A549 (cell line): ENCODE measurements around the gene ANO6. TPM values are rescaled to one million over a fixed set of nuclear protein-coding genes. Genes with fewer than 3 reads are reported as not detected.

Source experiments
- ATAC-seq, 2 experiments: fragments of 200-7000 bp in 1 of 2; fragments of >200 bp in 1 of 2; cut with Nextera tagmentation in 1 of 2; cut with Tn5 transposase in 1 of 2; 3 replicates each; pipeline versions ENCODE4 v1.8.0 to v1.9.1; 2018 to 2020; ENCODE audit warnings: mild to moderate bottlenecking in 1 of 2, moderate library complexity in 1 of 2
- CTCF ChIA-PET: fragments of 300-600 bp; sonication (Branson Sonifier 250); formaldehyde crosslinking; extraction: SDS; loops from one replicate; lab custom pipeline; 2021; ENCODE audit warnings: antibody characterized with exemption, inconsistent platforms; lab: Yijun Ruan, JAX
- POLR2A ChIA-PET: fragments of 350-600 bp; formaldehyde crosslinking; extraction: SDS; loops from one replicate; lab custom pipeline; 2021; ENCODE audit warnings: antibody characterized with exemption, inconsistent platforms; lab: Yijun Ruan, JAX
- DNase-seq, 2 experiments: peaks; one replicate each; pipeline versions ENCODE4 v3.0.0 to v3.0.0-alpha.2; 2011 to 2016; ENCODE audit warnings: low read depth in 1 of 2, low spot score in 1 of 2
- FAIRE-seq: peaks from 2 replicates; lab custom pipeline; 2011; peaks lifted over from hg19 to GRCh38; lab: Jason Lieb, UNC
- H3K27ac ChIP-seq, 2 experiments: fragments of >200 bp; sonication (Bioruptor Twin); formaldehyde crosslinking; 3 replicates each; pipeline ENCODE4 v1.5.1; 2016 to 2017
- H3K4me1 ChIP-seq: fragments of >200 bp; sonication (Bioruptor Twin); formaldehyde crosslinking; 3 replicates; pipeline ENCODE4 v1.6.1; 2016
- H3K4me2 ChIP-seq: fragments of >200 bp; sonication (Bioruptor Twin); formaldehyde crosslinking; 3 replicates; pipeline ENCODE4 v1.6.1; 2016
- H3K4me3 ChIP-seq: fragments of >200 bp; sonication (Bioruptor Twin); formaldehyde crosslinking; 3 replicates; pipeline ENCODE4 v1.5.1; 2016
- H3K9me3 ChIP-seq: fragments of >200 bp; sonication (Bioruptor Twin); formaldehyde crosslinking; 3 replicates; pipeline ENCODE4 v1.6.1; 2016
- CBX8 ChIP-seq: fragments of 200-600 bp; sonication (generic); IDR thresholded peaks from 2 replicates; pipeline ENCODE4 v1.6.1; 2016
- CHD4 ChIP-seq: fragments of 200-600 bp; sonication (generic); IDR thresholded peaks from 2 replicates; pipeline ENCODE4 v1.6.1; 2016; ENCODE audit warnings: antibody characterized with exemption, mild to moderate bottlenecking, borderline replicate concordance
- CTCF ChIP-seq: fragments of >200 bp; sonication (Bioruptor Twin); formaldehyde crosslinking; IDR thresholded peaks from 3 replicates; pipeline ENCODE4 v1.5.1; 2016
- ELK1 ChIP-seq: fragments of 150-350 bp; IDR thresholded peaks from 2 replicates; pipeline ENCODE4 v1.6.1; 2014; ENCODE audit warnings: low read depth, mild to moderate bottlenecking, low read length
- ESRRA ChIP-seq: fragments of 150-350 bp; IDR thresholded peaks from 2 replicates; pipeline ENCODE4 v1.6.1; 2014; ENCODE audit warnings: mild to moderate bottlenecking, low read length, borderline replicate concordance
- HOXA7 ChIP-seq: fragments of 250-450 bp; sonication (Bioruptor Pico); IDR thresholded peaks from 2 replicates; pipeline ENCODE4 v1.5.0; 2020; ENCODE audit warnings: mild to moderate bottlenecking, moderate library complexity
- JUNB ChIP-seq: fragments of >200 bp; sonication (Bioruptor Twin); formaldehyde crosslinking; IDR thresholded peaks from 2 replicates; pipeline ENCODE4 v1.6.1; 2016
- KDM1A ChIP-seq: fragments of 200-600 bp; sonication (generic); IDR thresholded peaks from 2 replicates; pipeline ENCODE4 v1.6.1; 2016; ENCODE audit warnings: low read depth, mild to moderate bottlenecking
- MAFK ChIP-seq: fragments of 450-650 bp; IDR thresholded peaks from 2 replicates; pipeline ENCODE4 v1.6.1; 2014; ENCODE audit not compliant: partially characterized antibody
- MAX ChIP-seq: IDR thresholded peaks from 2 replicates; pipeline ENCODE4 v1.6.1; 2012
- MYC ChIP-seq: IDR thresholded peaks from 2 replicates; pipeline ENCODE4 v1.6.1; 2012; ENCODE audit warnings: mild to moderate bottlenecking, inconsistent platforms, low read length, improper control_type of control experiment, borderline replicate concordance
- NR3C1 ChIP-seq: fragments of >200 bp; sonication (Bioruptor Twin); formaldehyde crosslinking; IDR thresholded peaks from 3 replicates; pipeline ENCODE4 v1.6.1; 2017
- POLR2A ChIP-seq: IDR thresholded peaks from 2 replicates; pipeline ENCODE4 v1.6.1; 2012; ENCODE audit warnings: mild to moderate bottlenecking, low read length
- POLR2AphosphoS2 ChIP-seq: conservative IDR thresholded peaks from 2 replicates; pipeline ENCODE4 v1.6.1; 2012; ENCODE audit warnings: low read length, improper control_type of control experiment, inconsistent platforms
- RAD21 ChIP-seq, 2 experiments: fragments of >200 bp in 1 of 2; sonication (Bioruptor Twin) in 1 of 2; formaldehyde crosslinking in 1 of 2; IDR thresholded peaks in 1 of 2; conservative IDR thresholded peaks in 1 of 2; 2 replicates in 1 of 2; 3 replicates in 1 of 2; pipeline ENCODE4 v1.6.1; 2012 to 2018; ENCODE audit warnings: inconsistent platforms in 1 of 2
- RNF2 ChIP-seq: fragments of 200-600 bp; sonication (generic); IDR thresholded peaks from 2 replicates; pipeline ENCODE4 v1.6.1; 2016; ENCODE audit warnings: low read depth, mild to moderate bottlenecking, antibody characterized with exemption, moderate library complexity, borderline replicate concordance
- SMC3 ChIP-seq: fragments of >200 bp; sonication (Bioruptor Twin); formaldehyde crosslinking; IDR thresholded peaks from 3 replicates; pipeline ENCODE4 v1.6.1; 2018; ENCODE audit warnings: inconsistent platforms
- TP53 ChIP-seq: fragments of 250-450 bp; sonication (Bioruptor Pico); IDR thresholded peaks from 2 replicates; pipeline ENCODE4 v1.5.0; 2021; ENCODE audit warnings: mild to moderate bottlenecking, moderate library complexity
- ZC3H11A ChIP-seq: fragments of 450-650 bp; IDR thresholded peaks from 2 replicates; pipeline ENCODE4 v1.6.1; 2014; ENCODE audit warnings: antibody characterized with exemption, mild to moderate bottlenecking
- ZFP36 ChIP-seq: fragments of 450-650 bp; IDR thresholded peaks from 2 replicates; pipeline ENCODE4 v1.6.1; 2014; ENCODE audit warnings: borderline replicate concordance; ENCODE audit not compliant: partially characterized antibody
- WGBS: methylation state at CpG from one replicate; pipeline ENCODE4 v1.1.6; 2017; ENCODE audit errors: missing lambda C conversion rate; 5-methylcytosine and 5-hydroxymethylcytosine counted together
- polyA plus RNA-seq, 4 experiments: library from polyadenylated mRNA; depleted of rRNA in 3 of 4; stranded (reverse); fragments of >200 nt; fragmentation: RNase III in 1 of 4; extraction: RNeasy Plus Mini Kit Qiagen cat#74134 plus additional on column Dnase treatment in 1 of 4; gene quantifications; 2 replicates in 3 of 4; 3 replicates in 1 of 4; pipeline ENCODE4 v1.2.3, GENCODE V29; 2011 to 2017

The ANO6 gene
- polyA plus RNA-seq, 2 of the 4 experiments (the other 2 are of a cell fraction), result 41.7 to 80.0 TPM

- no peak for TF ChIP-seq ELK1
- no peak for TF ChIP-seq POLR2AphosphoS2
- TF ChIP-seq TP53, result no peak
- TF ChIP-seq MAFK, result no peak
- TF ChIP-seq MYC, result no peak
- no peak for TF ChIP-seq ZC3H11A
- TF ChIP-seq POLR2A, result no peak
- TF ChIP-seq CBX8, result no peak
- TF ChIP-seq RNF2, result no peak
Measured at GRCh38 chr12:45178771-45179170, 37.1 kb upstream of the ANO6 start (continued).

- ChIA-PET CTCF (interaction anchor here (0.6 to 4.3 kb wide), 9 partner anchors 12 to 734 kb away, joined by 3 to 30 read pairs (median 3); partner anchors contain the start of gene ANO6), POLR2A (no interaction called here)
- Histone ChIP-seq H3K4me3 (no peak overlapping the region), H3K27ac (no peak overlapping the region), H3K4me1 (no peaks in the 10 kb centered on the region), H3K9me3 (peaks cover 18% of the 10 kb centered on the region), H3K4me2 (no peak overlapping the region)
- FAIRE-seq (no peak), DNase-seq (no peak), ATAC-seq (no peak)
- no peak for TF ChIP-seq KDM1A
- TF ChIP-seq ZFP36, result no peak
- TF ChIP-seq MAX, result no peak
- no peak for TF ChIP-seq SMC3
- TF ChIP-seq ESRRA, result no peak
- no peak for TF ChIP-seq NR3C1
- no peak for TF ChIP-seq JUNB
- no peak for TF ChIP-seq CHD4
Measured at GRCh38 chr12:45182511-45182910, 33.4 kb upstream of the ANO6 start.

- POLR2A ChIA-PET, result interaction anchor here (1.0 kb wide), 1 partner anchor 32 kb away, joined by 3 read pairs; the partner anchor contains the start of gene ANO6
- Histone ChIP-seq H3K9me3 (peaks cover 13% of the 10 kb centered on the region), H3K27ac (no peak overlapping the region)
- 83% methylated on average over 2 of the region's 2 CpGs for WGBS
- TF ChIP-seq SMC3 (peak; percentile 57), RAD21 (conservative IDR thresholded peaks at IDR 0.05 in 1 of 2, IDR thresholded peaks at IDR 0.05 in 1 of 2) (peak; percentile 72 to 73), CTCF (peak; percentile 52), HOXA7 (CRISPR knock-in tag) (no peak)
- TF ChIP-seq, all 56 proteins: peak for 3
- CTCF ChIA-PET, result interaction anchor here (0.6 to 4.3 kb wide), 21 partner anchors 11 to 560 kb away, joined by 3 to 30 read pairs (median 3); partner anchors contain the start of gene ANO6
- no peak overlapping the region for H3K4me2 ChIP-seq
- FAIRE-seq, result no peak
- H3K4me1 ChIP-seq, result no peaks in the 10 kb centered on the region
- ATAC-seq, result peak in 1 of 2 experiments; percentile 54; a peak in 2 of 6 replicates
- H3K4me3 ChIP-seq, result no peak overlapping the region
- DNase-seq, result peak; percentile 12 to 13
Measured at GRCh38 chr12:45183246-45183645, 32.6 kb upstream of the ANO6 start.
